ENCODE measurements around the gene PALM. TPM values are rescaled to one million over a fixed set of nuclear protein-coding genes. Genes with fewer than 3 reads are reported as not detected.

The PALM gene
- total and polyA plus RNA-seq, 2 experiments from 2014 or later, result 22.1 to 27.2 TPM

- Histone ChIP-seq H3K4me1 (ENCODE audit: insufficient read depth) (no peaks in the 10 kb centered on the region), H3K27ac (no peak overlapping the region), H3K27me3 (no peaks in the 10 kb centered on the region), H3K36me3 (replicated peaks; ENCODE audit: insufficient read depth, low read depth) (no peaks in the 10 kb centered on the region), H3K79me2 (peaks cover 54% of the 10 kb centered on the region), H2AFZ (no peak overlapping the region), H4K20me1 (ENCODE audit: insufficient read depth, poor library complexity, severe bottlenecking) (peaks cover 3% of the 10 kb centered on the region), H3K4me3 (no peak overlapping the region), H3K9me3 (ENCODE audit: low read depth) (no peaks in the 10 kb centered on the region), H3K9me2 (replicated peaks; ENCODE audit: insufficient read depth) (no peaks in the 10 kb centered on the region), H3K4me2 (no peak overlapping the region)
- TF ChIP-seq EZH2 (IDR thresholded peaks at IDR 0.05; ENCODE audit: borderline replicate concordance), result no peak
- no peak for TF ChIP-seq EZH2phosphoT487 (IDR thresholded peaks at IDR 0.05; ENCODE audit: low read depth, severe bottlenecking, unreplicated experiment)
- TF ChIP-seq, protein P1, sequence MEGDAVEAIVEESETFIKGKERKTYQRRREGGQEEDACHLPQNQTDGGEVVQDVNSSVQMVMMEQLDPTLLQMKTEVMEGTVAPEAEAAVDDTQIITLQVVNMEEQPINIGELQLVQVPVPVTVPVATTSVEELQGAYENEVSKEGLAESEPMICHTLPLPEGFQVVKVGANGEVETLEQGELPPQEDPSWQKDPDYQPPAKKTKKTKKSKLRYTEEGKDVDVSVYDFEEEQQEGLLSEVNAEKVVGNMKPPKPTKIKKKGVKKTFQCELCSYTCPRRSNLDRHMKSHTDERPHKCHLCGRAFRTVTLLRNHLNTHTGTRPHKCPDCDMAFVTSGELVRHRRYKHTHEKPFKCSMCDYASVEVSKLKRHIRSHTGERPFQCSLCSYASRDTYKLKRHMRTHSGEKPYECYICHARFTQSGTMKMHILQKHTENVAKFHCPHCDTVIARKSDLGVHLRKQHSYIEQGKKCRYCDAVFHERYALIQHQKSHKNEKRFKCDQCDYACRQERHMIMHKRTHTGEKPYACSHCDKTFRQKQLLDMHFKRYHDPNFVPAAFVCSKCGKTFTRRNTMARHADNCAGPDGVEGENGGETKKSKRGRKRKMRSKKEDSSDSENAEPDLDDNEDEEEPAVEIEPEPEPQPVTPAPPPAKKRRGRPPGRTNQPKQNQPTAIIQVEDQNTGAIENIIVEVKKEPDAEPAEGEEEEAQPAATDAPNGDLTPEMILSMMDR (IDR thresholded peaks at IDR 0.05; ENCODE audit: poor library complexity), result no peak
- 93% methylated on average over 36 of the region's 79 CpGs for WGBS (ENCODE audit: low lambda C conversion rate, missing lambda C conversion rate)
- no peak for DNase-seq (ENCODE audit: low spot score)
These were observed 11.1 kb downstream of the PALM start for GRCh38 chr19:719636-720344.

DNA sequence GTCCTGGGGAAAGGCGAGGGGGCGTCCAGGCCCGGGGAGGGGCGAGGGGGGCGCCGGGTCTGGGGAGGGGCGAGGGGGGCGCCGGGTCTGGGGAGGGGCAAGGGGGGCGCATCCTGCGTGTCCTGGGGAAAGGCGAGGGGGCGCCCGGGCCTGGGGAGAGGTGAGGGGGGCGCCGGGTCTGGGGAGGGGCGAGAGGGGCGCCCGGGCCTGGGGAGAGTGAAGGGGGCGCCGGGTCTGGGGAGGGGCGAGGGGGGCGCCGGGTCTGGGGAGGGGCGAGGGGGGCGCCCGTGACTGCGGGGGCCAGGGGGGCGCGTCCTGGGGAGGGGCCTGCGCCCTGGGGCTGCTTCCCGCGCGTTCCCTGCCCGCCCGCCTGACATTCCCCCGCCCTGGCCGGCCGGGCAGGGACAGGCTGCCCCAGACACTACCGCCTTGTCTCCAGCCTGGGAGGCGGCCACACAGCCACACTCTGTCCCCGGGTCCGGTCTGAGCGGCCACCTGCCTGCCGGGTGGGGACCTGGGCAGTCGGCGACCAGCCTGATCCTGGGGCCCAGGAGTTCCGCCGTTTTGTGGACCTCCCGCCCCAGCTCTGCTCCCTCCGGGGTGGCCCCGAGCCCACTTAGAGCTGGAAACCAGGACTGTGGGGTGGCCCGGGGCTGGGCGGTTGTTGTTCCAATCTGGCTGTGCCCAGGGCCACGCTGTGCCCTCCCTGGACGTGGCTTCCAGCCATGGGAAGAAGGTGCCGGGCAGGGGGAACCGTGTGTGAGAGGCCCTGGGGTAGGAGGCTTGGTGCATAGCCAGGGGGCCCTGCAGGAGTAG, 11.8 kb downstream of the PALM start:
- no peaks in the 10 kb centered on the region for H3K36me3 ChIP-seq (replicated peaks; ENCODE audit: insufficient read depth, low read depth)
- no peaks in the 10 kb centered on the region for H3K27me3 ChIP-seq
- H3K4me3 ChIP-seq, result no peak overlapping the region
- no peak for DNase-seq (ENCODE audit: low spot score)
- no peaks in the 10 kb centered on the region for H3K4me1 ChIP-seq (ENCODE audit: insufficient read depth)
- no peak overlapping the region for H3K27ac ChIP-seq
- 87% methylated on average over 14 of the region's 58 CpGs for WGBS (ENCODE audit: low lambda C conversion rate, missing lambda C conversion rate)
- H2AFZ ChIP-seq, result no peak overlapping the region
- H3K79me2 ChIP-seq, result peaks cover 46% of the 10 kb centered on the region
- H3K4me2 ChIP-seq, result no peak overlapping the region
- H3K9me2 ChIP-seq (replicated peaks; ENCODE audit: insufficient read depth), result no peaks in the 10 kb centered on the region
- no peaks in the 10 kb centered on the region for H3K9me3 ChIP-seq (ENCODE audit: low read depth)
- H4K20me1 ChIP-seq (ENCODE audit: insufficient read depth, poor library complexity, severe bottlenecking), result peaks cover 3% of the 10 kb centered on the region
- TF ChIP-seq EZH2phosphoT487 (IDR thresholded peaks at IDR 0.05; ENCODE audit: low read depth, severe bottlenecking, unreplicated experiment) (no peak), EZH2 (IDR thresholded peaks at IDR 0.05; ENCODE audit: borderline replicate concordance) (no peak)
- TF ChIP-seq, protein P1 (IDR thresholded peaks at IDR 0.05; ENCODE audit: poor library complexity), result no peak

DNA sequence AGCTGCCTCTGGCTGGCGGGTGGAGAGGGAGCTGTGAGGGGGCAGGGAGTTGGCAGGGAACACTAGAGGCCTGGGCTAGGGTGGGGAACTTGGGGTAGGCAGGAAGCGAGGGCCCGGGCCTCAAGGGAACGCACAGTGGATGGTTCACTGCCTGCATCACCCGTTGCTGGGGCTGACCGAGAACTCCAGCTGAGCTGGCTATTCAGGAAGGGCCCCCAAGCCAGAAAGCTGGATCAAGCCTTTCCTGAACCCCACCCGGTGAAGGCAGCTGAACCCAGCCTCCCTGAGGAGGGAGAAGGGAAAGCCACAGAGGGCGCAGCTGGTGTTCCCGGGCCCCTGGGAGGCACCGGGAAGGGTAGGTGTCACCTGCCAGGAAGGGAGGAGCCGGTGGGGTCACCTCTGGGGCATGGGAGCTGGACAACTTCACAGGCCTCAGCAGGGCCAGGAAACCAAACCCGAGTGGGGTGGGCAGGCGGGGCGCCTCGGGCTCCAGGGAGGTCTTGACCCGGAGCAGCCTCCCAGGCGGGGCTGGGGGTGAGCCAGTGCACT, 13.9 kb downstream of the PALM start:
- no peaks in the 10 kb centered on the region for H3K4me1 ChIP-seq (ENCODE audit: insufficient read depth)
- H3K27me3 ChIP-seq, result no peaks in the 10 kb centered on the region
- H3K4me3 ChIP-seq, result no peak overlapping the region
- H3K36me3 ChIP-seq (replicated peaks; ENCODE audit: insufficient read depth, low read depth), result no peaks in the 10 kb centered on the region
- DNase-seq (ENCODE audit: low spot score), result no peak
- 85% methylated on average over 14 of the region's 17 CpGs for WGBS (ENCODE audit: low lambda C conversion rate, missing lambda C conversion rate)
- TF ChIP-seq EZH2 (IDR thresholded peaks at IDR 0.05; ENCODE audit: borderline replicate concordance) (no peak), EZH2phosphoT487 (IDR thresholded peaks at IDR 0.05; ENCODE audit: low read depth, severe bottlenecking, unreplicated experiment) (no peak)
- TF ChIP-seq, protein P1 (IDR thresholded peaks at IDR 0.05; ENCODE audit: poor library complexity), result no peak
- peaks cover 3% of the 10 kb centered on the region for H4K20me1 ChIP-seq (ENCODE audit: insufficient read depth, poor library complexity, severe bottlenecking)
- H3K79me2 ChIP-seq, result peaks cover 35% of the 10 kb centered on the region
- H3K27ac ChIP-seq, result no peak overlapping the region
- no peaks in the 10 kb centered on the region for H3K9me2 ChIP-seq (replicated peaks; ENCODE audit: insufficient read depth)
- no peak overlapping the region for H2AFZ ChIP-seq
- H3K9me3 ChIP-seq (ENCODE audit: low read depth), result no peaks in the 10 kb centered on the region
- H3K4me2 ChIP-seq, result no peak overlapping the region
